ENCODE results near the gene FAM89B.
A peak's percentile ranks its signal among the peaks of the same experiment; 100 is the strongest.

Gene FAM89B

GRCh38 chr11:65591939-65592857 is 19.9 kb downstream of the FAM89B start:
- no peak for DNase-seq

- DNase-seq, result no peak
Measured at GRCh38 chr11:65592858-65593517, 20.6 kb downstream of the FAM89B start.

- peak; percentile 48 for DNase-seq
Measured at GRCh38 chr11:65593518-65594414, 21.4 kb downstream of the FAM89B start.

GRCh38 chr11:65595131-65595530 is 22.8 kb downstream of the FAM89B start:
- DNase-seq, result no peak

- DNase-seq, result no peak
Measured at GRCh38 chr11:65595543-65596281, 23.4 kb downstream of the FAM89B start, which contains the start of gene KCNK7. Gene KCNK7 (minus strand): TSS chr11:65595800. CDS start chr11:65595772, 28 bp downstream.

- DNase-seq, result no peak
Measured at GRCh38 chr11:65596520-65596919, 24.2 kb downstream of the FAM89B start.

GRCh38 chr11:65598258-65598699 is 25.9 kb downstream of the FAM89B start:
- no peak for DNase-seq

GRCh38 chr11:65599216-65599954 is 27.0 kb downstream of the FAM89B start:
- no peak for DNase-seq

- DNase-seq, result no peak
Measured at GRCh38 chr11:65599955-65600246, 27.6 kb downstream of the FAM89B start.

GRCh38 chr11:65604258-65604657 is 31.9 kb downstream of the FAM89B start:
- DNase-seq, result no peak

- DNase-seq, result no peak
Measured at GRCh38 chr11:65606876-65607613, 34.7 kb downstream of the FAM89B start.

GRCh38 chr11:65607614-65608426 is 35.5 kb downstream of the FAM89B start:
- no peak for DNase-seq

- no peak for DNase-seq
Measured at GRCh38 chr11:65609229-65609628, 36.9 kb downstream of the FAM89B start.

GRCh38 chr11:65609665-65610064 is 37.3 kb downstream of the FAM89B start:
- DNase-seq, result no peak

- no peak for DNase-seq
Measured at GRCh38 chr11:65610404-65610803, 38.1 kb downstream of the FAM89B start.

GRCh38 chr11:65611028-65611757 is 38.9 kb downstream of the FAM89B start:
- DNase-seq, result no peak

GRCh38 chr11:65611758-65612603 is 39.6 kb downstream of the FAM89B start:
- DNase-seq, result no peak

- DNase-seq, result no peak
Measured at GRCh38 chr11:65612691-65613090, 40.4 kb downstream of the FAM89B start.
